H9 (cell line): ENCODE results near the gene MX1. TPM values are rescaled to one million over a fixed set of nuclear protein-coding genes. Genes with fewer than 3 reads are reported as not detected.

Experiments used
- DNase-seq: peaks from one replicate; pipeline ENCODE4 v3.0.0-alpha.2; 2017
- H2AFZ ChIP-seq: one replicate; pipeline ENCODE4 v1.6.1; 2013; ENCODE audit warnings: mild to moderate bottlenecking, low read length, control low read depth, moderate library complexity
- H2AK5ac ChIP-seq: 2 replicates; pipeline ENCODE4 v1.6.1; 2013; ENCODE audit warnings: low read length, control low read depth, mixed read lengths; ENCODE audit not compliant: insufficient read length
- H2BK120ac ChIP-seq: one replicate; pipeline ENCODE4 v1.6.1; 2013; ENCODE audit warnings: low read depth, mild to moderate bottlenecking, low read length, control low read depth, inconsistent platforms; ENCODE audit not compliant: poor library complexity, severe bottlenecking
- H2BK12ac ChIP-seq: 2 replicates; pipeline ENCODE4 v1.6.1; 2013; ENCODE audit warnings: low read length, control low read depth, mixed read lengths, low read depth; ENCODE audit not compliant: insufficient read length
- H2BK15ac ChIP-seq: 2 replicates; pipeline ENCODE4 v1.6.1; 2013; ENCODE audit warnings: low read depth, low read length, control low read depth
- H2BK20ac ChIP-seq: one replicate; pipeline ENCODE4 v1.6.1; 2013; ENCODE audit warnings: low read depth, mild to moderate bottlenecking, low read length, control low read depth, inconsistent platforms; ENCODE audit not compliant: poor library complexity, severe bottlenecking
- H2BK5ac ChIP-seq: 2 replicates; pipeline ENCODE4 v1.6.1; 2013; ENCODE audit warnings: low read length, control low read depth, mixed read lengths; ENCODE audit not compliant: insufficient read length
- H3K14ac ChIP-seq: 2 replicates; pipeline ENCODE4 v1.6.1; 2013; ENCODE audit warnings: low read length, control low read depth; ENCODE audit not compliant: insufficient read depth
- H3K18ac ChIP-seq: 2 replicates; pipeline ENCODE4 v1.6.1; 2013; ENCODE audit warnings: low read depth, mild to moderate bottlenecking, mixed read lengths, low read length, control low read depth; ENCODE audit not compliant: insufficient read length
- H3K23ac ChIP-seq: 2 replicates; pipeline ENCODE4 v1.6.1; 2013; ENCODE audit warnings: low read length, control low read depth, mixed read lengths, low read depth; ENCODE audit not compliant: insufficient read length
- H3K23me2 ChIP-seq: 2 replicates; pipeline ENCODE4 v1.6.1; 2013; ENCODE audit warnings: low read depth, mild to moderate bottlenecking, mixed read lengths, low read length, control low read depth; ENCODE audit not compliant: insufficient read length, poor library complexity, severe bottlenecking
- H3K27ac ChIP-seq: 2 replicates; pipeline ENCODE4 v1.5.1; 2013; ENCODE audit warnings: low read length, control low read depth, mixed read lengths, low read depth; ENCODE audit not compliant: insufficient read length
- H3K27me3 ChIP-seq: 2 replicates; pipeline ENCODE4 v1.6.1; 2013; ENCODE audit warnings: low read length, control low read depth, inconsistent platforms; ENCODE audit not compliant: insufficient read depth
- H3K4ac ChIP-seq: 2 replicates; pipeline ENCODE4 v1.6.1; 2013; ENCODE audit warnings: low read depth, mild to moderate bottlenecking, control low read depth, inconsistent platforms, low read length, moderate library complexity
- H3K4me1 ChIP-seq: 2 replicates; pipeline ENCODE4 v1.6.1; 2013; ENCODE audit warnings: low read length, control low read depth, inconsistent platforms; ENCODE audit not compliant: insufficient read depth
- H3K4me2 ChIP-seq: 2 replicates; pipeline ENCODE4 v1.6.1; 2013; ENCODE audit warnings: low read length, control low read depth, mixed read lengths; ENCODE audit not compliant: insufficient read length, insufficient read depth
- H3K56ac ChIP-seq: 2 replicates; pipeline ENCODE4 v1.6.1; 2013; ENCODE audit warnings: low read depth, mild to moderate bottlenecking, mixed read lengths, low read length, control low read depth; ENCODE audit not compliant: insufficient read length
- H3K79me1 ChIP-seq: 2 replicates; pipeline ENCODE4 v1.6.1; 2013; ENCODE audit warnings: low read depth, mild to moderate bottlenecking, moderate library complexity, low read length, control low read depth, inconsistent platforms; ENCODE audit not compliant: insufficient read depth, poor library complexity, severe bottlenecking
- H3K79me2 ChIP-seq: 2 replicates; pipeline ENCODE4 v1.6.1; 2013; ENCODE audit warnings: low read length, control low read depth, inconsistent platforms; ENCODE audit not compliant: insufficient read depth
- H3K9ac ChIP-seq: 2 replicates; pipeline ENCODE4 v1.6.1; 2013; ENCODE audit warnings: low read length, control low read depth, mixed read lengths; ENCODE audit not compliant: insufficient read length; ENCODE audit errors: extremely low read depth
- H3K9me3 ChIP-seq: one replicate; pipeline ENCODE4 v1.6.1; 2013; ENCODE audit warnings: low read depth, low read length, inconsistent platforms; ENCODE audit not compliant: control insufficient read depth
- H3T11ph ChIP-seq: one replicate; pipeline ENCODE4 v1.6.1; 2013; ENCODE audit warnings: mild to moderate bottlenecking, low read length, control low read depth, inconsistent platforms
- H4K20me1 ChIP-seq: one replicate; pipeline ENCODE4 v1.6.1; 2013; ENCODE audit not compliant: control insufficient read depth, insufficient read length, insufficient read depth
- H4K5ac ChIP-seq: 2 replicates; pipeline ENCODE4 v1.6.1; 2013; ENCODE audit warnings: low read depth, mild to moderate bottlenecking, mixed read lengths, low read length, control low read depth; ENCODE audit not compliant: insufficient read length
- H4K8ac ChIP-seq: replicated peaks from 2 replicates; pipeline ENCODE4 v1.6.1; 2013; ENCODE audit warnings: low read length, control low read depth, mixed read lengths, low read depth; ENCODE audit not compliant: insufficient read length
- H4K91ac ChIP-seq: 2 replicates; pipeline ENCODE4 v1.6.1; 2013; ENCODE audit warnings: low read depth, mild to moderate bottlenecking, moderate library complexity, mixed read lengths, low read length, control low read depth; ENCODE audit not compliant: insufficient read length
- H3K27ac Mint-ChIP-seq, 3 experiments: 2 replicates in 2 of 3; 3 replicates in 1 of 3; pipeline ENCODE4 v1.8.0; 2020 to 2021; ENCODE audit warnings: mixed read lengths in 3 of 3, mild to moderate bottlenecking in 1 of 3, moderate library complexity in 1 of 3
- H3K27me3 Mint-ChIP-seq: 2 replicates; pipeline ENCODE4 v1.8.0; 2021; ENCODE audit warnings: low read depth, mild to moderate bottlenecking, moderate library complexity, mixed read lengths
- H3K36me3 Mint-ChIP-seq, 3 experiments: 2 replicates in 2 of 3; 3 replicates in 1 of 3; pipeline ENCODE4 v1.8.0; 2020 to 2021; ENCODE audit warnings: low read depth in 3 of 3, mixed read lengths in 3 of 3; ENCODE audit not compliant: insufficient read depth in 1 of 3
- H3K4me1 Mint-ChIP-seq, 2 experiments: 2 replicates each; pipeline ENCODE4 v1.8.0; 2020; ENCODE audit warnings: mixed read lengths in 2 of 2
- H3K4me3 Mint-ChIP-seq, 2 experiments: 2 replicates in 1 of 2; 3 replicates in 1 of 2; pipeline ENCODE4 v1.8.0; 2020 to 2021; ENCODE audit warnings: mild to moderate bottlenecking in 2 of 2, mixed read lengths in 2 of 2, moderate library complexity in 1 of 2
- H3K9me3 Mint-ChIP-seq, 2 experiments: 2 replicates in 1 of 2; 3 replicates in 1 of 2; pipeline ENCODE4 v1.8.0; 2020; ENCODE audit warnings: mild to moderate bottlenecking in 2 of 2, mixed read lengths in 2 of 2, moderate library complexity in 1 of 2
- WGBS: extraction: QIAGEN DNeasy Blood & Tissue Kit; methylation state at CpG from one replicate; pipeline ENCODE4 v1.1.7; 2013; ENCODE audit warnings: missing lambda C conversion rate, low lambda C conversion rate, mixed read lengths; ENCODE audit not compliant: insufficient read length; ENCODE audit errors: extremely low coverage; 5-methylcytosine and 5-hydroxymethylcytosine counted together
- total RNA-seq: library from RNA; stranded (reverse); gene quantifications from 2 replicates; pipeline ENCODE4 v1.2.1, GENCODE V29; 2021
- TF ChIP-seq, protein P1 (sequence below): fragments of 200-600 bp; sonication (generic); conservative IDR thresholded peaks from 3 replicates; pipeline ENCODE4 v1.8.0; 2021; ENCODE audit warnings: antibody characterized with exemption, mild to moderate bottlenecking

MX1 gene
- total RNA-seq, 1 experiment from 2014 or later, result 6.3 TPM

DNA sequence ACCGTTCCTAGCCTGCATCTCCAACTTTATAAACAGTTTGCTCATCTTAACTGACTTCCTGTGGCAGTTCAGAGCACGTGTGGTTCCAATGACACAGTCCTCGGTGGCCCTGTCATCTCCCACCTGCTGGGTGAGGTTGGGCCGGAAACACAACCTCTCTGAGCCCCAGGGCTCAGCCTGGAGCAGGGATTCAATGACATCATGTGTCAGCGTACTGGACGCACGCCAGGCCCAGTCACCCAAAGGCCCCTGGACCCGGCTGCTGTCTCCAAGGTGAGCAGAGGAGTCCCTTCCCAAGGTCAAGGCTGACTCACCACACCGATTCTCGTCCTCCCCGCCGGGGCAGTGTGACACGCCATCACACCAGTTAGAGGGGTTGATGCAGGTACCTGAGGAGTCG lies 62.0 kb downstream of the MX1 start:
- Mint-ChIP-seq H3K27ac (no peak overlapping the region; a peak in 1 of 7 replicates), H3K27me3 (no peaks in the 10 kb centered on the region), H3K4me3 (no peak overlapping the region), H3K36me3 (peaks cover 7 to 46% (median 33%) of the 10 kb centered on the region in 3 experiments; a peak in 5 of 7 replicates), H3K9me3 (no peaks in the 10 kb centered on the region), H3K4me1 (peaks cover 9% of the 10 kb centered on the region in 2 experiments; a peak in 3 of 4 replicates)
- no peak overlapping the region for H3K9ac ChIP-seq
- H3K4me2 ChIP-seq, result no peak overlapping the region
- no peak overlapping the region for H2AFZ ChIP-seq
- no peaks in the 10 kb centered on the region for H3K9me3 ChIP-seq
- no peak overlapping the region for H4K8ac ChIP-seq
- WGBS, result no CpG with 5 or more reads among the region's 14 CpGs
- no peak overlapping the region for H3K27ac ChIP-seq
- no peak overlapping the region for H3K18ac ChIP-seq
- H3K79me2 ChIP-seq, result no peaks in the 10 kb centered on the region
- H3K14ac ChIP-seq, result no peak overlapping the region
- no peak overlapping the region for H3K23ac ChIP-seq
- no peak overlapping the region for H3K4ac ChIP-seq
- no peak overlapping the region for H4K91ac ChIP-seq
- no peak overlapping the region for H3T11ph ChIP-seq
- H3K4me1 ChIP-seq, result no peaks in the 10 kb centered on the region
- DNase-seq, result no peak
- no peaks in the 10 kb centered on the region for H3K79me1 ChIP-seq
- no peak overlapping the region for H3K56ac ChIP-seq
- no peak overlapping the region for H2BK20ac ChIP-seq
- no peak overlapping the region for H2BK15ac ChIP-seq
- H2BK120ac ChIP-seq, result no peak overlapping the region
- H3K23me2 ChIP-seq, result no peaks in the 10 kb centered on the region
- TF ChIP-seq, protein P1, sequence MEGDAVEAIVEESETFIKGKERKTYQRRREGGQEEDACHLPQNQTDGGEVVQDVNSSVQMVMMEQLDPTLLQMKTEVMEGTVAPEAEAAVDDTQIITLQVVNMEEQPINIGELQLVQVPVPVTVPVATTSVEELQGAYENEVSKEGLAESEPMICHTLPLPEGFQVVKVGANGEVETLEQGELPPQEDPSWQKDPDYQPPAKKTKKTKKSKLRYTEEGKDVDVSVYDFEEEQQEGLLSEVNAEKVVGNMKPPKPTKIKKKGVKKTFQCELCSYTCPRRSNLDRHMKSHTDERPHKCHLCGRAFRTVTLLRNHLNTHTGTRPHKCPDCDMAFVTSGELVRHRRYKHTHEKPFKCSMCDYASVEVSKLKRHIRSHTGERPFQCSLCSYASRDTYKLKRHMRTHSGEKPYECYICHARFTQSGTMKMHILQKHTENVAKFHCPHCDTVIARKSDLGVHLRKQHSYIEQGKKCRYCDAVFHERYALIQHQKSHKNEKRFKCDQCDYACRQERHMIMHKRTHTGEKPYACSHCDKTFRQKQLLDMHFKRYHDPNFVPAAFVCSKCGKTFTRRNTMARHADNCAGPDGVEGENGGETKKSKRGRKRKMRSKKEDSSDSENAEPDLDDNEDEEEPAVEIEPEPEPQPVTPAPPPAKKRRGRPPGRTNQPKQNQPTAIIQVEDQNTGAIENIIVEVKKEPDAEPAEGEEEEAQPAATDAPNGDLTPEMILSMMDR, result no peak
- H4K5ac ChIP-seq, result no peak overlapping the region
- no peaks in the 10 kb centered on the region for H3K27me3 ChIP-seq
- no peak overlapping the region for H2BK5ac ChIP-seq
- no peaks in the 10 kb centered on the region for H4K20me1 ChIP-seq
- H2BK12ac ChIP-seq, result no peak overlapping the region
- H2AK5ac ChIP-seq, result no peak overlapping the region
